ENCODE results near the gene OSBP2. TPM values are rescaled to one million over a fixed set of nuclear protein-coding genes. Genes with fewer than 3 reads are reported as not detected.

The OSBP2 gene
- total and polyA plus RNA-seq, 10 of the 15 experiments (the other 5 are each of a cell fraction or from before 2014, with no cell fraction given) = 0.11 to 7.7 (median 3.6) TPM

DNA sequence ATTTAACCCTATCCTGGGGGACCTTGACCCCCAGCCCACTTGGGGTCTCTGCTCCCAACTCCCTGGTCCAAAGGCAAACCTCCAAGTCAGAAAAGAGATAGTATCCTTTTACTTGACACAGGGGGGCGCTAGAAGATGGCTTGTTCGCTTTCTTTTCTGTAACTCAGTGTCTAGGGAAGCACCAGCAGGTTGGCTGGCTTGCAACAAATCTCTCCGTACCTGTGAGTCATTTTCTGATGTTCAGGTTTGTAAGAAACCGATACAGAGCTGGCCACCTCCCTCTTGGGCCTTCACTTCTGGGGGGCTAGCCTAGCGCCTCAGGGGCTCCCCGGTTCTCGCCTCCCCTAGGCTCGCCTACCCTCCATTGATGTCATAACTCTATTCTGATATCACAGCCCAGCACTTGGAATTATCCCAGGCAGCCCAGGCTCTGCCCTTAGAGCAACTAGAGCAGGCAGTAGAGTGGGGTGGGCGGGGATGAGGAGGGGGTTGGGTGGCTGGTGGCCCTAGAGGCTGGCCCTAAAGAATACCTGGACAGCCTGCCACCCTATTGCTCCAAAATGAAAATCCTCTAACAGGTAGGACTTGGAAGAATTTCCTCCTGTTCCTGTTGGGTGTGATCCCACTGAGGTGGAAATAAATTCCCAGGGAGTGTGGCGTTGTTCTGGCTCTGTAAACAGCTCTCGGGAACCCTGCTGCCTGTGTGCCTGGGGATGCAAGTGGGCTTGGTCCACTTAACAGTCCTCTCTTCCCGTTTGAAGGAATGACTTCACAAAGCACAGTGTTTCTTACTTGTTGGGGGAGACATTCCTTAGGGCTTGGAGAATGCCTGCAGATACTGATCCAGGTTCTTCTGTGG is 69.4 kb downstream of the OSBP2 start:
- H4K20me1 ChIP-seq (ENCODE audit: control insufficient read depth, insufficient read depth) = no peaks in the 10 kb centered on the region
- DNase-seq (ENCODE audit: low read depth, low spot score) = no peak
- FAIRE-seq = peak; percentile 92
- no peak overlapping the region for H3K27ac ChIP-seq (ENCODE audit: control insufficient read depth, insufficient read depth)
- ChIA-PET POLR2A (interaction anchor here (0.6 kb wide), 1 partner anchor 156 kb away, joined by 3 read pairs; no protein-coding TSS in a partner anchor), SMC1A (ENCODE audit: uncharacterized antibody, unreplicated experiment) (interaction anchor here (0.7 to 5.5 kb wide), 6 partner anchors 15 to 320 kb away, joined by 3 to 38 read pairs (median 4); no protein-coding TSS in a partner anchor), RAD21 (ENCODE audit: unreplicated experiment) (interaction anchor here (1.0 to 2.7 kb wide), 6 partner anchors 143 to 382 kb away, joined by 3 to 33 read pairs (median 6); no protein-coding TSS in a partner anchor), CTCF (interaction anchor here (0.6 to 5.1 kb wide), 22 partner anchors 9 to 476 kb away, joined by 3 to 82 read pairs (median 4); partner anchors contain the start of genes SLC35E4 and SMTN)
- intact Hi-C loops (cut with micrococcal nuclease; ENCODE audit: unreplicated experiment) = loop anchor here (1.0 to 5.0 kb wide), 4 partner anchors 128 to 385 kb away; partner anchors contain the start of gene SMTN
- in situ Hi-C loops (cut with MboI) = loop anchor here (25.0 kb wide), 1 partner anchor 148 kb away; no protein-coding TSS in a partner anchor
- no peak overlapping the region for H2AFZ ChIP-seq (ENCODE audit: control insufficient read depth, low read depth, low read length)
- no peak for TF ChIP-seq SRF (IDR thresholded peaks at IDR 0.05; ENCODE audit: low read depth in 2 of 2, low read length in 2 of 2)
- TF ChIP-seq RAD21 (IDR thresholded peaks at IDR 0.05; ENCODE audit: insufficient read depth, low read depth, low read length) = peak; percentile 90
- no peak for TF ChIP-seq TAF1 (IDR thresholded peaks at IDR 0.05; ENCODE audit: borderline replicate concordance, low read depth, low read length)
- TF ChIP-seq GATAD2B (conservative IDR thresholded peaks at IDR 0.05; ENCODE audit: low read depth) = 0 out of 2 replicates have a peak, but pooled peaks have one; percentile 12
- no peak for TF ChIP-seq SPI1 (IDR thresholded peaks at IDR 0.05; ENCODE audit: borderline replicate concordance, insufficient read depth, low read depth, low read length)
- peak; percentile 72 for TF ChIP-seq SMC3 (IDR thresholded peaks at IDR 0.05; ENCODE audit: borderline replicate concordance, low read length)
- TF ChIP-seq MTA2 (IDR thresholded peaks at IDR 0.05; ENCODE audit: low read depth) = no peak
- TF ChIP-seq, protein P1, sequence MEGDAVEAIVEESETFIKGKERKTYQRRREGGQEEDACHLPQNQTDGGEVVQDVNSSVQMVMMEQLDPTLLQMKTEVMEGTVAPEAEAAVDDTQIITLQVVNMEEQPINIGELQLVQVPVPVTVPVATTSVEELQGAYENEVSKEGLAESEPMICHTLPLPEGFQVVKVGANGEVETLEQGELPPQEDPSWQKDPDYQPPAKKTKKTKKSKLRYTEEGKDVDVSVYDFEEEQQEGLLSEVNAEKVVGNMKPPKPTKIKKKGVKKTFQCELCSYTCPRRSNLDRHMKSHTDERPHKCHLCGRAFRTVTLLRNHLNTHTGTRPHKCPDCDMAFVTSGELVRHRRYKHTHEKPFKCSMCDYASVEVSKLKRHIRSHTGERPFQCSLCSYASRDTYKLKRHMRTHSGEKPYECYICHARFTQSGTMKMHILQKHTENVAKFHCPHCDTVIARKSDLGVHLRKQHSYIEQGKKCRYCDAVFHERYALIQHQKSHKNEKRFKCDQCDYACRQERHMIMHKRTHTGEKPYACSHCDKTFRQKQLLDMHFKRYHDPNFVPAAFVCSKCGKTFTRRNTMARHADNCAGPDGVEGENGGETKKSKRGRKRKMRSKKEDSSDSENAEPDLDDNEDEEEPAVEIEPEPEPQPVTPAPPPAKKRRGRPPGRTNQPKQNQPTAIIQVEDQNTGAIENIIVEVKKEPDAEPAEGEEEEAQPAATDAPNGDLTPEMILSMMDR (IDR thresholded peaks at IDR 0.05 in 2 of 3, conservative IDR thresholded peaks at IDR 0.05 in 1 of 3; ENCODE audit: control insufficient read depth in 2 of 3, extremely low read depth in 1 of 3, insufficient read depth in 1 of 3, low read depth in 3 of 3, low read length in 3 of 3) = peak; percentile 60 to 78 (median 62); a peak in 5 of 6 replicates
- TF ChIP-seq RBBP5 (conservative IDR thresholded peaks at IDR 0.05) = no peak
- TF ChIP-seq NR2C2 (IDR thresholded peaks at IDR 0.05; ENCODE audit: borderline replicate concordance, control insufficient read depth, insufficient read length, low read depth) = no peak
- TF ChIP-seq, protein P2, sequence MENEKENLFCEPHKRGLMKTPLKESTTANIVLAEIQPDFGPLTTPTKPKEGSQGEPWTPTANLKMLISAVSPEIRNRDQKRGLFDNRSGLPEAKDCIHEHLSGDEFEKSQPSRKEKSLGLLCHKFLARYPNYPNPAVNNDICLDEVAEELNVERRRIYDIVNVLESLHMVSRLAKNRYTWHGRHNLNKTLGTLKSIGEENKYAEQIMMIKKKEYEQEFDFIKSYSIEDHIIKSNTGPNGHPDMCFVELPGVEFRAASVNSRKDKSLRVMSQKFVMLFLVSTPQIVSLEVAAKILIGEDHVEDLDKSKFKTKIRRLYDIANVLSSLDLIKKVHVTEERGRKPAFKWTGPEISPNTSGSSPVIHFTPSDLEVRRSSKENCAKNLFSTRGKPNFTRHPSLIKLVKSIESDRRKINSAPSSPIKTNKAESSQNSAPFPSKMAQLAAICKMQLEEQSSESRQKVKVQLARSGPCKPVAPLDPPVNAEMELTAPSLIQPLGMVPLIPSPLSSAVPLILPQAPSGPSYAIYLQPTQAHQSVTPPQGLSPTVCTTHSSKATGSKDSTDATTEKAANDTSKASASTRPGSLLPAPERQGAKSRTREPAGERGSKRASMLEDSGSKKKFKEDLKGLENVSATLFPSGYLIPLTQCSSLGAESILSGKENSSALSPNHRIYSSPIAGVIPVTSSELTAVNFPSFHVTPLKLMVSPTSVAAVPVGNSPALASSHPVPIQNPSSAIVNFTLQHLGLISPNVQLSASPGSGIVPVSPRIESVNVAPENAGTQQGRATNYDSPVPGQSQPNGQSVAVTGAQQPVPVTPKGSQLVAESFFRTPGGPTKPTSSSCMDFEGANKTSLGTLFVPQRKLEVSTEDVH (IDR thresholded peaks at IDR 0.05; ENCODE audit: low read depth, partially characterized antibody) = no peak
- 0 out of 2 replicates have a peak, but pooled peaks have one; percentile 21 for TF ChIP-seq YY1 (IDR thresholded peaks at IDR 0.05; ENCODE audit: low read depth, low read length)
- WGBS (ENCODE audit: insufficient coverage, insufficient replicate concordance, low lambda C conversion rate, missing lambda C conversion rate) = 54% methylated on average over 11 of the region's 12 CpGs
- no peaks in the 10 kb centered on the region for H3K4me1 ChIP-seq (ENCODE audit: control insufficient read depth, insufficient read depth, low read length)
- no TSS peak for BruUV-seq (replicated peaks)
- no peaks in the 10 kb centered on the region for H3K27me3 ChIP-seq (replicated peaks in 1 of 2; ENCODE audit: control insufficient read depth in 2 of 2, insufficient read depth in 2 of 2, low read length in 1 of 2)
- no peaks in the 10 kb centered on the region for H3K9me3 ChIP-seq (replicated peaks; ENCODE audit: control insufficient read depth, insufficient read depth, low read length)
- H3K36me3 ChIP-seq (ENCODE audit: control insufficient read depth in 2 of 2, insufficient read depth in 2 of 2, low read length in 1 of 2) = no peaks in the 10 kb centered on the region
- H3K4me2 ChIP-seq (ENCODE audit: control insufficient read depth, insufficient read depth) = no peak overlapping the region
- no peaks in the 10 kb centered on the region for H3K79me2 ChIP-seq (ENCODE audit: control insufficient read depth, insufficient read depth, low read length)
- H3K9ac ChIP-seq (ENCODE audit: control insufficient read depth, insufficient read depth, low read length) = no peak overlapping the region
- no peak overlapping the region for H3K4me3 ChIP-seq
- peak; percentile 90 for ATAC-seq
